ENCODE results near the gene RPS3.

DNA sequence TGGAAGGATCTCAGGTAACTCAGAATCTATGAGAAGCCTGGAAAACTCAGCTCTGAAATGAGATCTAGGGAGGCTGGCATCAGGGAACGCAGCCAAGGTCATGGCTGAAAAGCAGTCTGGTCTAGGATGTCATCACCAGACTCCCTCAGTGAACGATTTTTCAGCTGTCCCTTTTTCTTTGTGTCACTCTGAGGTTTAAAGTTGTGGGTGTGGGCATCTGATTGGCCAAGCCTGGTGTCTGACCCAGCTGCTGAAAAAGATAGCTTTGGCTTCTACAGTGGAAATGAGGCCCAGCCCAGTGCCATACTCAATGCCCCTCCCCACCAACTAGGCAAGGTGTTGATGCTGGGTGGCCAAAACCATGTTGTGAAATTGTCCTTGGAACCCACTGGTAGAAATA lies 14.5 kb downstream of the RPS3 start:
- no peak for TF ChIP-seq POLR2A (IDR thresholded peaks at IDR 0.05)
- TF ChIP-seq, protein P1, sequence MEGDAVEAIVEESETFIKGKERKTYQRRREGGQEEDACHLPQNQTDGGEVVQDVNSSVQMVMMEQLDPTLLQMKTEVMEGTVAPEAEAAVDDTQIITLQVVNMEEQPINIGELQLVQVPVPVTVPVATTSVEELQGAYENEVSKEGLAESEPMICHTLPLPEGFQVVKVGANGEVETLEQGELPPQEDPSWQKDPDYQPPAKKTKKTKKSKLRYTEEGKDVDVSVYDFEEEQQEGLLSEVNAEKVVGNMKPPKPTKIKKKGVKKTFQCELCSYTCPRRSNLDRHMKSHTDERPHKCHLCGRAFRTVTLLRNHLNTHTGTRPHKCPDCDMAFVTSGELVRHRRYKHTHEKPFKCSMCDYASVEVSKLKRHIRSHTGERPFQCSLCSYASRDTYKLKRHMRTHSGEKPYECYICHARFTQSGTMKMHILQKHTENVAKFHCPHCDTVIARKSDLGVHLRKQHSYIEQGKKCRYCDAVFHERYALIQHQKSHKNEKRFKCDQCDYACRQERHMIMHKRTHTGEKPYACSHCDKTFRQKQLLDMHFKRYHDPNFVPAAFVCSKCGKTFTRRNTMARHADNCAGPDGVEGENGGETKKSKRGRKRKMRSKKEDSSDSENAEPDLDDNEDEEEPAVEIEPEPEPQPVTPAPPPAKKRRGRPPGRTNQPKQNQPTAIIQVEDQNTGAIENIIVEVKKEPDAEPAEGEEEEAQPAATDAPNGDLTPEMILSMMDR (IDR thresholded peaks at IDR 0.05): no peak
